Posterior vena cava (tissue), 2 donors: ENCODE measurements around the gene RUNX2. TPM values are rescaled to one million over a fixed set of nuclear protein-coding genes. Genes with fewer than 3 reads are reported as not detected.

Experiments
- DNase-seq: peaks from one replicate; pipeline ENCODE4 v3.0.0-alpha.2; 2020; ENCODE audit warnings: low spot score
- intact Hi-C, 2 donors: fragments of 100-400 bp; cut with DNase I; formaldehyde crosslinking; loops; one replicate each; pipeline versions ENCODE4 v1.14.1 to v1.14.2; 2022 to 2023
- total RNA-seq, 2 donors: library from RNA; stranded (reverse); fragmentation: NEBNext Ultra II Directional; extraction: Animal tissue kit (Norgen Biotek cat#: 25700); gene quantifications; one replicate each; pipeline ENCODE4 v1.2.1, GENCODE V29; 2021
- donor health status: DM: yes; HTN: yes; CAD: no.
- donor health status: DM: yes; HTN: yes; CAD: no.

The RUNX2 gene
- total RNA-seq, 2 donors from 2014 or later, result 0.83 to 1.00 TPM

DNA sequence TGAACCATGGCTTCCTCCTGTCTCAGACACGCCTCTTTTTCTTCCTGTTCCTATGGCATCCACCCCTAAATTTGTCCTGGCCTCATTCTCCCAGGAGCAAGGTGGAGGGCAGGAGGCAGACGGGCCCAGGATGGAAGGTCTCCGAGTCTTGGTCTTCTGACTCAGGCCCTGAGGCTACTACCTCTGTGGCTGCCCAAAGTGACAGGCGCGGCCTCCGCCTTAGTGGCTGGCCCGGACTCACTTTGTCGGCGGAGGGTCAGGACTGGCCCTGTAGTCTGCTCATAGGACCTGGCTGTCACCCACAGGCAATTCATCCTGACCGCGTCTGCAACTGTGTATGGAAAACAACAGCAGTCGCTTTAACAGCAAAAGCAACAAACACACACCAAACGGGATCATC lies 312.7 kb downstream of the RUNX2 start:
- intact Hi-C loops, result no loop called here
- no peak for DNase-seq

DNA sequence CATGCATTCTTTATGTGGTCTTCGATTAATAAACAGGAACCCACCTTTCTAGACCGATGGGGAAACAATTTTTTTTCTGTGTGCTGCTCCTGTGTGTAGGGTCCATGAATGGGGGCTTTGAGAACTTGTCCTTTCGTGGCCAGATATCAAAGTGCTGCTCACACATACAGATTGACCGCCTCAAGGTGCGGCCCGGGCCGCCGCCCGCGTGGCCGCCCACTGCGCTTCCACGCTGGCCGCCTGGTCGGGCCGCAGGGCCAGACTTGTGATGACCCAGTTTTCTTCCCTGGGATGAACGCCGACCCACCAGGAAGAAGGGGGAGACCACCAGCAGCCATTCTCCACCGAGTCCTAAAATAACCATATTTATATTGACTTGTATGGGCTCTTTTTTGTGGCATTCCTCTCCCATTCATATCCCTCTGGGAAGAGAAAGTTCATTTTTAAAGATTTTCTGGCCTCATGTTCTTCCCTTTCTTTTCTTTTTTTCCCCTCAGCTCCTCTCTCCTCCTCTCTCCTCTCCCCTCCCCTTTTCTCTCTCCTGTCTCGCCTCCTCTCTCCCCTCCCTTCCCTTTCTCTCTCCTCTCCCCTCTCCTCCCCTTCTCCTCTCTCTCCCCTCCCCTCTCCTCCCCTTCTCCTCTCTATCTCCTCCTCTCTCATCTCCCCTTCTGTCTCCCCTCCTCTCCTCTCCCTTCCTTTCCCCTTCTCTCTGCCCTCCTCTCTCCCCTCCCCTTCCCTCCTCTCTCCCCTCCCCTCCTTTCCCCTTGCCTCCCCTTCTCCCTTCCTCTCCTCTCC lies 314.4 kb downstream of the RUNX2 start:
- intact Hi-C loops, result no loop called here

DNA sequence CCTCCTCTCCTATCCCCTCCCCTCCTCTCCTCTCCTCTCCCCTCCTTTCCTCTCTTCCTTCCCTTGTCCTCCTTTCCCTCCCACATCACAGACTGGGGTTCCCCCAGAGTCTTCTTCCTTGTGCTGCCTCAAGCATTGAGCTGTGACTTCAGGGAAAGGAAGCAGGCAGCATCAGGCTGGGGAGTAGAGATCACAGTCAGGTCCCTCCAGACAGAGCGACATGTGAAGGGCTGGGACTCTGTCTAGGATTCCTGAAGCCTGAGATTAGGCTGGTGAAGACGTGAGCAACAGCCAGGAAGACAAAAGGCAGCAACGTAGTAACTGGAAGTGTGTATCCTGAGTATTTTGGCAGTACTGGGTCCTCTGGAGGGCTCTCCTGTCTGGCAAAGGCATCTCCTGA lies 315.0 kb downstream of the RUNX2 start:
- intact Hi-C loops, result no loop called here

More for the DNA sequence above, 314.4 kb downstream of the RUNX2 start:
- no peak for DNase-seq

DNA sequence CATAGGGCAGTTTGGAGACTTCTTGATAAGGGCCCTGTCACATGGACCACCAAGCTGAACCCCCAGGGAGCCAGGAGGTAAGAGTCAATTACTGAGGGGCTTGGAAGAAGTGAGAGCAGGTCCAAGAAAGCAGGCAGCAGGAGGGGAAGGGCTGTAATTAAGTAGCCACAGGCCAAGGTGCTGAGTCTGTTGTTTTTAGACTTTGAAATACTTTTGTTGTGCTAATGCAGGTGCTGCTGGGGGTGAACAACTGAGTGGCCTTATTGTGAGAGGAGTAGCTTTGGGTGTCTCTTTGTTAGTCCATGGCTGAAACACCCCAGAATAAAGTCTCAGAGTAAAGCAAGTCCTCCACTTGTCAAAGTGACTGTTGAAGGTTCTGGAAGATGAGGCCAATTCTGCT lies 316.6 kb downstream of the RUNX2 start:
- intact Hi-C loops, result no loop called here
- no peak for DNase-seq

More for the DNA sequence above, 315.0 kb downstream of the RUNX2 start:
- DNase-seq, result no peak

DNA sequence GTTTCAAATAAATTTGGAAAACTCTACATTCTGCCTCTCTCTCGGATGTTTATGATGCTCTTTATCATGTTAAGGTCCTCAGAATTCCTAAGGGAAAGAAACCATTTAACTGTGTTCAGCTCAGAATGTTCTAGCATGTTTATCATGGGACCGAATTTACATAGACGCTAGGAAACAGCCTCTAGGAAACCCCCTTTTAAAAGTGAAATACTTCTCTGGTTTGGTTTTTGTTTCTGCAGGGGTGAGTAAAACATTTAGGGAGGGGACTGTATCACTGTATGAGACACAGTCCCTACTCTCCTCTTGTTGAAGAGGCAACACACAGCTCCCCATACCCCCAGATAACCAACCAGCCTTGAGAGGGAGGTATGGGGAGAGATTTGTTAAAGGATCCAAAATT lies 317.2 kb downstream of the RUNX2 start:
- intact Hi-C loops, result no loop called here

DNA sequence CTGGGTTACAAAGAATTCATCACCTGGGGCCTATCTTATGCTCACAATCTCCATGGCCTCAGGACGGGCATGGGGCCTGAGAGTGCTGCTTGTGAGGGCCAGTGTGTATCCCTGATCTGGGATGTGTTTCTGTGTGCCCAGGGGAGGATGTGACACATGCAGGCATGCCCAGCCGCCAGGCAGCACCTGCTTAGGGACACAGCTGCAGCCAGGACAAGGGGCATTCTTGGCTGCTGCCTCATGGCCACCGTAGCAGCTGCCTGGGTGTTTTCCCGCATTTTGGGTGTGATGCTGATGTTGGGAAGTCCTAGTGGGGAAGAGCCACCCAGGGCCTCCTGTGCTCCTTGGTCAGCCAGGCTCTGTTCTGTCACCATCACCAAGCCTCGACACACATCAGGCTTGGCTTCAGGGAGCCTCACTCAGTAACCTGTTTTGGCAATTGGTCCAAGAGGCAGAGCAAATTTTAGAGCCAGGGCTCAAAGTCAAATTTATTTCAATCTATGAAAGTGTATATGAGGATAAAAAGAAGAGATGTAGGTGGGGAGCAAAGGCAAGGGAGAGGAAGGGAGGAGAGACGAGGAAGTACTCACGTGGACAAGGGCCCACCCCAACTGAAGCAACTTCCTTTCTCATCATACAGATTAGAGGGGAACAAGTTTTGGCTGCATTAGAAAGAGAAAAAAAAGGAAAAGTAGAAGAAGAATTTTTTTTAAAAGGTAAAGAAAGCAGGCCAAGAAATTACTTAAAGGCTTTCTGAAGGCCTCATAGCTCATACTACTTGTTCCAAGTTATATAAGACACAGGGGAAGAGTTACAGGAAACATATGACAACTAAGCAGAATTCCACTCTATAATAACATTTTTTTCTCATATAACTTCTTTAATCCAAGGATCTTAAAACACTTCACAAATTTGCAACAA lies 319.5 kb downstream of the RUNX2 start:
- DNase-seq, result no peak
- intact Hi-C loops, result no loop called here

More for the DNA sequence above, 317.2 kb downstream of the RUNX2 start:
- DNase-seq, result no peak

DNA sequence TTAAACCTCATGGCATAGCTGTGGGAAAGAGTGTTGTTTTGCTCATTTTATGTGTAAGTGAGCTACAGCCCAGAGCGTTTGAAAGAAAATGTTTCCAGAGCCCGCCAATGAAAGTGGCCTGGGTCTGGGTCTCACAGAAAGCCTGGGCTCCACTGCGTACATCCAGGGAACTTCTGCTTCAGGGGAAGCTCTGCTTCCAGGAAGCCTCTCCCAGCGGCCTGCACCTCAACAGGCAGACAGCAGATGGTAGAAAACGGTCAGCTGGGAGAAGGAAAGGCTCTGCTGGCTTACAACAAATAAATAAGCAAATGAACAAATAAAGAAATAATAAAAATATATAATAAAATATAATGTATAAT lies 320.1 kb downstream of the RUNX2 start:
- no peak for DNase-seq
- intact Hi-C loops, result no loop called here

DNA sequence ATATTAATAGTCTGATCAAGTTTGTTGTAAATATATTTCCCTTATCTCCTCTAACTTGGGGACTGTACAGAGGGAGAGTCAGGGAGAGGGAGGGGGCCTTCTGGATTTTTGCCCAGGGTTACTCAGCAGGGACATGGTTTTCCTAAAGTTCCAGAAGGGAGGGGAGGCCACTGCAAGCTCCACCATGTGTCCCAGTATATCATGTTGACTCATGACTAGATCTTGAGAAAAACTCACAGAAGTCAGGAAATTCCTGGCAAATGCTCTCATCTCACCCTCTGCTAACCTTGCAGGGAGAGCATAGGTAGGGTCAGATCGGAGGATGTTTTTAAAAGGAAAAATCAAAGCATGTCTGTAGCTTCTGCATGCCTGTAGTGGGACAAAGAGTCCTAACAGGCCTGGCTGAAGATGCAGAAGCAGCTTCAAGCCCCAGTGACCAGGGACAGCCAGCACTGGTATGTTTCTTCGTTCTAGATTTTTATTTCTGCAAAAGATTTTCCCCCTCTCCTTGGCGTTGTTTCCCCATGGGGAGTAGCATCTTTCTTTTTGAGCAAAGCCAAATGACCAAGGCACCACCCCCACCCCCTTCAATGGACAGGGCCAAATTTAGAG lies 322.5 kb downstream of the RUNX2 start:
- no peak for DNase-seq
- intact Hi-C loops, result no loop called here

DNA sequence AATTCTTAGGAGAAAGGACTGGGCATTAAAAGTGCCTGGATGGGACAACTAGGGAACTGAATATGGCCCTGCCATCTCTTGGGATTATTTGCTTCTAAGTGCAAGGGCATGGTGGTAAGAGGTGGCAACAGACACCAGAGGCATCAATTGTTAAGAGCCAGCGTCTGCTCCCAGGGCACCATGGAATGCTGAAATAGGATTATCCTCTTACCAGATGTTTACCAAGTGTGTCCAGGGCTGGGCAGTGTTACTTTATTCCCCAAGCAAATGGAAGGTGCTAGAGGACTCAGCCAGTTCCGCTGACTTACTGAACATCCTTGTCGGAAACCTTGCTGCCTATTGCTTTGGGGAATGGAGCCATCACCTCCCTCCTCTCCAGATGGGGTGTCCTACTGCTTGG lies 323.2 kb downstream of the RUNX2 start:
- no peak for DNase-seq
- intact Hi-C loops, result no loop called here

DNA sequence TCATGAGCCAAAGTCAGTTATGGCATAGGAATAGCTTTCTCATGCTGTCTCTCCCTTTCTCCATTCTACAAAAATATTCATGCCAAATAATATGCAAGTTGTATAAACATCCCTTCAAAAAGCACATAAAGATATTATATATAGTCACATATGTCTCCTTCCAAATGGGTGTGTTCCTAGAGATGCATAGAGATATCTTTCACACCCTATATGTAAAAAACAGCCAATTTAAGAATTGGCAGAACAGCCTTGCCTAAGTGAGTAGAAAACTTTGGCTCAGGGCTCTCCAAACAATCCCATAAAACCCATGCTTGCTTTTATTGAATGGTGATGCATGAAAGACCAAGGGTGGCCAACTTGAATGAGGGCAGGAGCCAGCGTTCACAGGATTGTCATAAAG lies 324.3 kb downstream of the RUNX2 start:
- DNase-seq, result no peak
- intact Hi-C loops, result no loop called here

DNA sequence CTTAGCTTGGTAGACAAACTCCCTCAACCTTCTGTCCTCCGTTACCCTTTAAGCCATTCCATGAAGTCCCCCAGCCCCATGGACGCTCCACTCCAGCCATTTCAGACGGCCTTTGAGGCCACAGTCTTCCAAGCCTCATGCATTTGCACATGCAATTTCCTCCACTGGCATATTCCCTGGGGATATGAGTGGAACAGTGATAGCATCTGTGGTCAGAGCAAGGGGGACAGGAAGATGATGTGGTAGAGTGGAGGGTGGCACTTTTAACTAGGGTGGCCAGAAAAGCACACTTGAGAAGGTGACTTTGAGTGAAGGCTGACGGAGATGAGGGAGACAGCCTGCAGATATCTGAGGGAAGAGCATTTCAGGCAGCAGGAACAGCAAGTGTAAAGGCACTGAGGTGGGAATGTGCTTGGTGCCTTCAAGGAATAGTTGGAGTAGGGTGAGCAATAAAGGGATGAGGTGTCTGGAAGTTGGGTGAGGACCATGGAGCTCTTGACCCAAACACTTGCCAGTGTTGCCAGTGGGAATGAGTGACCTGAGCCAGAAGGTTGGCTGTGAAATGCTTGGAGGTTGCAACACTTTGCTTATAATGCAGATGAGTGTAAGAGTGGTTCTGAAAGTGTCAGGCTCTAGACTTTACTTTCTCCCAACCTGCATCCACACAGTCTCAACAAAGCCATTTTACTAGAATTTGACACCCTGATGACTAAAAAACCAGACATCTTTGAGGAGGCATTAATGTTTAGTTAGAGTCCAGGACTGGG lies 325.2 kb downstream of the RUNX2 start:
- intact Hi-C loops, result no loop called here
- DNase-seq, result no peak

DNA sequence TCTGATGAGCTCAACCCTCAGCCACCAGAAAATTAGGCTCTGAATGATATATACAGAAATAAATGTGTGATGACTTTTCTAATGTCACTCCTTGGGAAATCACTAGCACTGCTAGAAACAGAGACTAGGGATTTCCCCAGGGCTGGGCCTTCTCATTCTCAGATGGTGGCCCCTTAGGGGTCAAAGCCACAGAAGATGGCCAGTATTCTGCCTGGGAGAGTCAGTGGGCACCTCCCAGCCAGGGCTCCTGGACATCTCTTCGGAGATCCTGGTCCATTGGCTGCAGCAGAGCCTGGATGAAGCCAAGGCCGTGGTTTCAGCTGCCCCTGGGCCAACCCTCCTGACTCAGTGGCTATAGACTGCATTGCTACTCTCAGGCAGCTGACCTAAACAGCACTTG lies 326.5 kb downstream of the RUNX2 start:
- intact Hi-C loops, result no loop called here
- no peak for DNase-seq

DNA sequence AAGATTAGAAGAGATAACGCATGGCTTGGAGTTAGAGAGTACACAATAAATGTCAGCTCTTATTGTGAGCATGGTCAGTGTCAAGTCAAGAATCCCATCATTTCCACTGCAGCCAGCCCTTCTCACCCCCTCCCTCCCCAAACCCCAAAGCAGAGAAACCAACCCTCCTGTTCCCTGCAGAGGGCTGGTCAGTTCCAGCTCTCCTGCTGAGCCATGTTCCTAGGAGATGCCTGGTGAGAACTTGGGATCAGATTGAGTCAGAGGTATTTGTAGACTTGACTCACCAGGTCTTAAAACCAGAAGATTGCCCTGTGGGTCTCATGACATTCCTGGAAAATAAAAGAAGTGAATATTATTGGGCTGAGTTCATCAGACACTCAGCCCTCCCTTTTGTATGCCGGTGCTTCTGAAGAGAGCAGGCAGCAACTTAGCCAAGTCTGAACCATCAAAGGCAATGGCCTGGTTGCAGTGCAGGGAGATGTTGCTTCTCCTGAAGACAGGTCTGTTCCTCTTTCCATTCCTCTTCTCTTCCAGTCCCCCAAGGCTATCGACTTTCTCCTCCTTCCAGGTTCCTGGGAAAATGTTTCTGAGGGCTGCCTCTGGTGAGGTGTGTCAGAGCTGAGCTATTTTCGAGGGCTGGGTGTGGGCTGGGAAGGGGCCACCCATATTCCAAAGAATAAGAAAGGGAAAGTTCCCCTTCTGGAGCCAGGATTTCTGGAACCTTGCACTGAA lies 327.8 kb downstream of the RUNX2 start:
- DNase-seq, result no peak
- intact Hi-C loops, result no loop called here

DNA sequence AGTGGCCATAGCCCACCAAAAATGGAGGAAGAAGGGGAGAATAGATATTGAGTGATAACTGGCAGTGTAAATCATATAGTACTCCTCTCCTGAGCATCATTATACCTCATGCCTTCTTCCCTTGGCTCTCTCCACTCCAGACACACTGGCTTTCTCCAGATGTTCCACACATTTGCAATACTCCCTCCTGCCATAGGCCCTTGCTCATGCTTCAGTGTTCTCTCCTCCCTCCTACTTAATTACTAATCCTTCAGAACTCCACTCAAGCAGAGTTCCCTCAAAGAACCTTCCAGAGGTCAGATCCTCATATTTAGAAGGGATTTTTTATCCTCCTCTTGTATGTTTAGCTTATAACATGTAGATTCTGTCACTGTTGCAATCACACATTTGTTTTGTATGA lies 329.1 kb downstream of the RUNX2 start:
- intact Hi-C loops, result no loop called here
- DNase-seq, result no peak

DNA sequence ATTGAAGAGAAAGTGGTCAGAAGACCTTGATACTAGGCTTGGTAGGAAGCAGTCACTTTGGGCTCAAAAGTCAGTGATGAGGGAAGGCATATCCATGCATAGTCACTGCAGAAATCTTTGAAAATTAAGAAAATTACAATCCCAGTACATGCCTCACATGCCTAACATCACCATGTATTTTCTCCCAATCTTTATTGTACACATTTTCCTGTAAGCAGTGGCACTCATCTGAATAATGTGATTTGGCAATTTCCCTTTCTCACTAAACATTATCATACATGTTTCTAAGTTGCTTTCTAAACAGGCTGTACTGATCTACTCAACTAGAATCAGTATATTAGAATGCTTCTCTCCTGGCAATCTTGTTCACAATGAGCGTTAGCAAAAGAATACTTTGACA lies 330.3 kb downstream of the RUNX2 start:
- DNase-seq, result no peak
- intact Hi-C loops, result no loop called here

DNA sequence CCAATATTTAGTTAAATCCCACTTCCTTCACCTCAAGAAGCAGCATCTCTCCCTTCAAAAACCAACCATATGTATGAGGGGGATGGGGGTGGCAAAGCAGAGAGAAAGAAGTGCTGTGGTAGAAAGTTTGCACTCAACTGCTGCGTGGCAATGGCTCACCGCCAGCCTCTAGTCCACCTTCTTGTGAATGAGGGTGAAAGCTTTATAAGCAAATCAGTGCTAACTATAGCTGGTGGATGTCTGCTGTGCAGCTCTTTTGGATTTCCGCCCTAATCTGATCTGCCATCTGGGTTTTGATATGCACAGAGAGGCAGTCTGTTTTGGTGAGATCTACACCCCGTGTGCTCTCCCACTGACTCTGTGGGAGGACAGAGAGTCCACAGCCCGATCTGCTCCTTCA lies 330.8 kb downstream of the RUNX2 start:
- DNase-seq, result no peak
- intact Hi-C loops, result no loop called here

DNA sequence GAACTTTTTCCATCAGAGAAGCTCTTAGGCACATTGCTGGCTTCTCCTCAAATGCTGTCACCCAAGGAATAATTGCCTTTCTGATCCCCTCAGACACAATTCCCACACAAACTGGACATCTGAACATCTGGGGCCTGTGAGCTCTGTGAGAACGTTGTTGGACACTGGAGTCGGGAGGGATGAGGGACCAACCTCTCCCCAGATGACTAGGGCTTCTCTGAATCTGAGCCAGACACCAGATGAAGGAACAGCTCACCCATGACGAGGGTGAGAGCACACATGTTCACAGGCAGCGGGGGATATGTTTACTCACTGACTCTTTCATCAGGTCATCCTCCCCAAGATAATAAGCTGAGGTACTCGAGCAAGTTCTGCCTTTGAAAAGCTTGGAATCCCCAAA lies 333.5 kb downstream of the RUNX2 start:
- intact Hi-C loops, result loop anchor here in 1 of 2 donors (5.0 kb wide), 1 partner anchor 689 kb away; no protein-coding TSS in a partner anchor
- no peak for DNase-seq
